Thoracic aorta (tissue), 2 donors: ENCODE data around the gene DCHS2. TPM values are rescaled to one million over a fixed set of nuclear protein-coding genes. Genes with fewer than 3 reads are reported as not detected.

ENCODE experiments used
- ATAC-seq: fragments of 150-250 bp; one replicate; pipeline ENCODE4 v1.8.0; 2017; ENCODE audit warnings: low read depth; ENCODE audit not compliant: insufficient number of reproducible peaks, low FRiP score
- DNase-seq: peaks from one replicate; pipeline ENCODE4 v3.0.0-alpha.2; 2020; ENCODE audit warnings: low spot score
- H3K27ac ChIP-seq, 2 donors: fragments of 200-600 bp; sonication (generic); 1 replicate in 1 of 2; 2 replicates in 1 of 2; pipeline ENCODE4 v1.5.1; 2016; ENCODE audit warnings: mild to moderate bottlenecking in 2 of 2, moderate library complexity in 2 of 2
- H3K27me3 ChIP-seq: fragments of 200-600 bp; sonication (generic); replicated peaks from 2 replicates; pipeline ENCODE4 v1.6.0; 2016; ENCODE audit warnings: mild to moderate bottlenecking; ENCODE audit not compliant: insufficient read depth
- H3K36me3 ChIP-seq: fragments of 200-600 bp; sonication (generic); one replicate; pipeline ENCODE4 v1.5.1; 2016
- H3K4me1 ChIP-seq, 2 donors: fragments of 200-600 bp; sonication (generic); 1 replicate in 1 of 2; 2 replicates in 1 of 2; pipeline versions ENCODE4 v1.5.1 to v1.6.0; 2016; ENCODE audit warnings: low read depth in 2 of 2, mild to moderate bottlenecking in 1 of 2; ENCODE audit not compliant: control insufficient read depth in 1 of 2
- H3K4me3 ChIP-seq: fragments of 200-600 bp; sonication (generic); 2 replicates; pipeline ENCODE4 v1.5.1; 2016; ENCODE audit warnings: mild to moderate bottlenecking
- H3K9me3 ChIP-seq: fragments of 200-600 bp; sonication (generic); 2 replicates; pipeline ENCODE4 v1.5.1; 2016
- CTCF ChIP-seq: fragments of 200-600 bp; sonication (generic); IDR thresholded peaks from one replicate; pipeline ENCODE4 v1.5.1; 2019; ENCODE audit warnings: antibody characterized with exemption
- total RNA-seq, 2 donors: library from RNA; depleted of rRNA; stranded (reverse); fragments of >200 nt; gene quantifications; one replicate each; pipeline versions ENCODE4 v1.1.0 to v1.2.3, GENCODE V29; 2016

Gene DCHS2
- total RNA-seq, 2 donors from 2014 or later: 0.35 TPM; not detected in 1

- Histone ChIP-seq H3K4me1 (no peaks in the 10 kb centered on the region), H3K27ac (no peak overlapping the region), H3K9me3 (no peaks in the 10 kb centered on the region), H3K4me3 (no peak overlapping the region), H3K36me3 (no peaks in the 10 kb centered on the region), H3K27me3 (no peaks in the 10 kb centered on the region)
- TF ChIP-seq CTCF: no peak
- ATAC-seq (no peak), DNase-seq (no peak)
These were observed 26.5 kb downstream of the DCHS2 start for GRCh38 chr4:154465085-154465484.

GRCh38 chr4:154464654-154465053, 26.9 kb downstream of the DCHS2 start:
- no peak for TF ChIP-seq CTCF
- Histone ChIP-seq H3K36me3 (no peaks in the 10 kb centered on the region), H3K27me3 (no peaks in the 10 kb centered on the region), H3K9me3 (no peaks in the 10 kb centered on the region), H3K27ac (no peak overlapping the region), H3K4me3 (no peak overlapping the region), H3K4me1 (no peaks in the 10 kb centered on the region)
- ATAC-seq (no peak), DNase-seq (no peak)

- no peak for TF ChIP-seq CTCF
- Histone ChIP-seq H3K4me3 (no peak overlapping the region), H3K36me3 (no peaks in the 10 kb centered on the region), H3K27ac (no peak overlapping the region), H3K27me3 (no peaks in the 10 kb centered on the region), H3K4me1 (no peaks in the 10 kb centered on the region), H3K9me3 (no peaks in the 10 kb centered on the region)
- DNase-seq (no peak), ATAC-seq (no peak)
These were observed 29.4 kb downstream of the DCHS2 start for GRCh38 chr4:154462081-154462810.

- ATAC-seq (no peak), DNase-seq (no peak)
- TF ChIP-seq CTCF: no peak
- Histone ChIP-seq H3K36me3 (no peaks in the 10 kb centered on the region), H3K9me3 (no peaks in the 10 kb centered on the region), H3K4me3 (no peak overlapping the region), H3K27me3 (no peaks in the 10 kb centered on the region), H3K27ac (no peak overlapping the region), H3K4me1 (no peaks in the 10 kb centered on the region)
These were observed 34.1 kb downstream of the DCHS2 start for GRCh38 chr4:154457471-154457870.

GRCh38 chr4:154456889-154457288, 34.7 kb downstream of the DCHS2 start:
- ATAC-seq (no peak), DNase-seq (no peak)
- no peak overlapping the region for H3K27ac ChIP-seq
- H3K4me3 ChIP-seq: no peak overlapping the region
- no peaks in the 10 kb centered on the region for H3K9me3 ChIP-seq
- no peaks in the 10 kb centered on the region for H3K4me1 ChIP-seq
- H3K27me3 ChIP-seq: no peaks in the 10 kb centered on the region
- TF ChIP-seq CTCF: no peak
- H3K36me3 ChIP-seq: no peaks in the 10 kb centered on the region
